ENCODE measurements around the gene ATG4D.

The ATG4D gene

DNA sequence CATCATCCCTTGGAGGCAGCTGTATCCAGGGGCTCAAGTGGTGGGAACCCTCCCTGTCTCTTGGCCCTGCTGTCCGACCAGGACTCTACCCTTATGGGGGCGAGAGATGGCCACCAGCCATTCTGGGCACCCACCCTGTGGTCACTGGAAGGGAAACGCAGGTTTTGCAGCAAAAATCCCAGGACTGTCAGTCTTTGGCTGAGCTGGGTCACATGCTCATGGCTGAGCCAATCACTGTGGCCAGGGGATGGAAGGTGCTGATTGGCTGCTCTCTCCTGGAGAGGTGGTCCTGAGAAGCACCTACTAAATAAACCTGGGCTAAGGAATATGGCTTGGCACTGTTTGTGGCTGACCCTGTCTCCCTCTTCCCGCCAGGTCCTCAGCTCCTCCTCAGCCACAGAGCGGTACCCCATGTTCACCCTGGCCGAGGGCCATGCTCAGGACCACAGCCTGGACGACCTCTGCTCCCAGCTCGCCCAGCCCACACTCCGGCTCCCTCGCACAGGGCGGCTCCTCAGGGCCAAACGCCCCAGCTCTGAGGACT, 8.9 kb downstream of the ATG4D start:
- DNase-seq (ENCODE audit: low read depth, low spot score), result no peak
- no peak overlapping the region for H3K9ac ChIP-seq (ENCODE audit: insufficient read length)
- H3K9me3 ChIP-seq (ENCODE audit: low read depth, low read length), result no peaks in the 10 kb centered on the region
- H3K27ac ChIP-seq, result no peak overlapping the region
- H3K4me3 ChIP-seq, result no peak overlapping the region
- TF ChIP-seq POLR2AphosphoS5 (IDR thresholded peaks at IDR 0.05; ENCODE audit: borderline replicate concordance, low read depth, low read length), result peak; percentile 61
- TF ChIP-seq EZH2 (IDR thresholded peaks at IDR 0.05), result no peak
- TF ChIP-seq FOXP2 (optimal IDR thresholded peaks at IDR 0.05; ENCODE audit: control extremely low read depth, extremely low read length, insufficient read depth), result no peak
- peaks cover 54% of the 10 kb centered on the region for H3K36me3 ChIP-seq (ENCODE audit: insufficient read depth, low read length)

DNA sequence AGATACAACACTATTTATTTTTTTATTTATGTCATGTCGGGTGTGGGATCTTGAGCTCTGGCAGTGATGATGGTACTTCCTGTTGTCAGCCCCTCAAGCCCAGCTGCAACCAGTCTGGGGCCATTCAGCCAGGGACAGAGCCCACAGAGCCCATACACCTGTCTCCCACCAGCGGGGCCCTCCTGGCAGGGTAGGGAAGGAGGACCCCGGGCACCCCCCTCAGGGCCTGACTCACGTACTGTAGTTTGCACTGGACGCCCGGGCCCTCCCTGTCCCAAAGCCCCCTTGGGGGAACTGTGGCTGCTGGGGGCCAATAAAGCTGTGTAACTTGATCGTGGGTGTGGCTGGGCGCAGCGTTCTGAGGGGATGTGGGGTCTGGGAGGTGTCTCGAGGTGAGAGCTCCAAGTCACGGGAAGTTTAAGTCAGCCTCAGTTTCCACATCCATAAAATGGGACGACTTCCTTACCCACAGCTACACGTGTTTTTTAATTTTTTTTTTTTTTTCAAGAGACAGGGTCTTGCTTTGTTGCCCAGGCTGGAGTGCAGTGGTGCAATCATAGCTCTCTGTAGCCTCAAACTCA, 9.5 kb downstream of the ATG4D start:
- peaks cover 60% of the 10 kb centered on the region for H3K36me3 ChIP-seq (ENCODE audit: insufficient read depth, low read length)

DNA sequence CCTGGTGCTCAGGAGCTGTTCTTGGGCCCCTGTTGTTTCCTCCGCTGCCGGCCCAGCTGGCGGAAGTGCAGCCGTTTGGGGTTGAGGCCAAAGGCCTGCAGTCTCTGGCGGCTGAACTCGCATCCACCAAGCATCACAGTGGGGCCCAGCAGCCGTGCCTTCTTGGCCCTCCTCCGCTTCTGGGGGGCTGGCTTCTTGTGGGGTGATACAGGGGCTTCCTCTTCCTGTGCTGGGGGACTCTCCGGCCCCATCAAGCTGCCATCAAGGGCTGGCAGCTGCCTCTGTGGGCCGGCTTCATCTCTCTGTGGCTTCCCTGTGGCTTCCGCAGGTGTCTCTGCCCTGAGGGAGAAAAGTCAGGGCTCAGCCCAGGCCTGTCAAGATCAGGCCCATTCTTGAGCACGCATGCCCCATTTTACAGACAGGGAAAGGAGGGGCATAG, 10.3 kb downstream of the ATG4D start:
- Histone ChIP-seq H3K27ac (peak overlapping the region; percentile 9; the same call in 1 of the 2 replicates), H3K9me3 (ENCODE audit: low read depth, low read length) (no peaks in the 10 kb centered on the region), H3K36me3 (ENCODE audit: insufficient read depth, low read length) (peaks cover 64% of the 10 kb centered on the region), H3K9ac (ENCODE audit: insufficient read length) (no peak overlapping the region), H3K4me3 (no peak overlapping the region)
- TF ChIP-seq FOXP2 (optimal IDR thresholded peaks at IDR 0.05; ENCODE audit: control extremely low read depth, extremely low read length, insufficient read depth), result no peak
- no peak for TF ChIP-seq POLR2AphosphoS5 (IDR thresholded peaks at IDR 0.05; ENCODE audit: borderline replicate concordance, low read depth, low read length)
- no peak for TF ChIP-seq EZH2 (IDR thresholded peaks at IDR 0.05)
- DNase-seq (ENCODE audit: low read depth, low spot score), result no peak

More for the DNA sequence above, 9.5 kb downstream of the ATG4D start:
- Histone ChIP-seq H3K9ac (ENCODE audit: insufficient read length) (no peak overlapping the region), H3K27ac (no peak overlapping the region), H3K4me3 (no peak overlapping the region), H3K9me3 (ENCODE audit: low read depth, low read length) (no peaks in the 10 kb centered on the region)
- no peak for DNase-seq (ENCODE audit: low read depth, low spot score)
- TF ChIP-seq POLR2AphosphoS5 (IDR thresholded peaks at IDR 0.05; ENCODE audit: borderline replicate concordance, low read depth, low read length), result no peak
- TF ChIP-seq EZH2 (IDR thresholded peaks at IDR 0.05), result no peak
- no peak for TF ChIP-seq FOXP2 (optimal IDR thresholded peaks at IDR 0.05; ENCODE audit: control extremely low read depth, extremely low read length, insufficient read depth)

DNA sequence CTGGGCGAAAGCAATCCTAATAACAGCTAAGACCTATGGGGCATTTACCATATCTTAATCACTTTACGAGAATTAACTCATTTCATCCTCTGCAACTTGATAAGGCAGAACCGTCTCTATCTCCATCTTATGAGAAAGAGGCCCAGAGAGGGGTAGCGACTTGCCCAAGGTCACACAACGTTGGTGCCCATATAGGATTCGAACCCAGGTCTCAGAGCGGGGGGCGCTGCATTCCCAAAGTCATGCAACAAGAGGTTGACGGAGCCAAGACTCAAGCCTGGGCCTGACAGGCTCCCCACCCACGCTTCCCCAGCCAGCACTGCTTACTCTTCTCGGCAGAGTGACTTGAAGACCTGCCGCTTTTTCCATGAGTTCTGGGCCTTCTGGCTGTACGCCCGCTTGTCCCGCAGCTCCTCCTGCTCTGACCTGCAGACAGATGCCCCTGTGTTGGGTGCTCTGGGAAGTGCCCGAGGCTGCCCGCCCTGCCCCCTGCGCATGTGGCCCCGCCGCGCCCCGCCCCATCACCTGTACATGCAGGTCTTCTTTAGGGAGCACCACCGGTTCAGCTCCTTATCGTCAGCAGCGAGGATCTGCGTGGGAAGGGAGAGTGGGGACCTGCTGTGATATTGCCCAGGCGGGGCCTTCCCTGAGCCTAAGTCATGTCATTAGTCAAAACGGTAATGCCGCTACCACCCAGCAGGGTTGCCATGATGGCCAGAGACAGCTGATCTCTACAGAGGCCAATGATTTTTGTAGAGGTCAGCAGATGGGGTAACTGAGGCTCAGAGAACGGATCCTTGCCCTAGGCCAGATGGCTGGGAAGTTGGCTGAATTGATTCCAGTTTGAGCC, 11.3 kb downstream of the ATG4D start:
- no peak overlapping the region for H3K4me3 ChIP-seq
- peaks cover 73% of the 10 kb centered on the region for H3K36me3 ChIP-seq (ENCODE audit: insufficient read depth, low read length)
- TF ChIP-seq EZH2 (IDR thresholded peaks at IDR 0.05) (no peak), POLR2AphosphoS5 (IDR thresholded peaks at IDR 0.05; ENCODE audit: borderline replicate concordance, low read depth, low read length) (no peak; the same call in 1 of the 2 replicates), FOXP2 (optimal IDR thresholded peaks at IDR 0.05; ENCODE audit: control extremely low read depth, extremely low read length, insufficient read depth) (no peak)
- DNase-seq (ENCODE audit: low read depth, low spot score), result no peak
- H3K9ac ChIP-seq (ENCODE audit: insufficient read length), result no peak overlapping the region
- H3K9me3 ChIP-seq (ENCODE audit: low read depth, low read length), result no peaks in the 10 kb centered on the region
- H3K27ac ChIP-seq, result no peak overlapping the region

- Histone ChIP-seq H3K36me3 (ENCODE audit: insufficient read depth, low read length) (peaks cover 79% of the 10 kb centered on the region), H3K9me3 (ENCODE audit: low read depth, low read length) (no peaks in the 10 kb centered on the region), H3K4me3 (no peak overlapping the region), H3K9ac (ENCODE audit: insufficient read length) (no peak overlapping the region), H3K27ac (no peak overlapping the region)
- no peak for DNase-seq (ENCODE audit: low read depth, low spot score)
- TF ChIP-seq POLR2AphosphoS5 (IDR thresholded peaks at IDR 0.05; ENCODE audit: borderline replicate concordance, low read depth, low read length) (no peak), EZH2 (IDR thresholded peaks at IDR 0.05) (no peak), FOXP2 (optimal IDR thresholded peaks at IDR 0.05; ENCODE audit: control extremely low read depth, extremely low read length, insufficient read depth) (no peak)
These were observed 11.9 kb downstream of the ATG4D start for GRCh38 chr19:10555610-10555973.

- H3K36me3 ChIP-seq (ENCODE audit: insufficient read depth, low read length), result peaks cover 85% of the 10 kb centered on the region
- TF ChIP-seq EZH2 (IDR thresholded peaks at IDR 0.05), result no peak
- no peak for TF ChIP-seq POLR2AphosphoS5 (IDR thresholded peaks at IDR 0.05; ENCODE audit: borderline replicate concordance, low read depth, low read length)
- H3K27ac ChIP-seq, result no peak overlapping the region
- H3K9me3 ChIP-seq (ENCODE audit: low read depth, low read length), result no peaks in the 10 kb centered on the region
- H3K4me3 ChIP-seq, result no peak overlapping the region
- no peak for DNase-seq (ENCODE audit: low read depth, low spot score)
- no peak overlapping the region for H3K9ac ChIP-seq (ENCODE audit: insufficient read length)
These were observed 14.0 kb downstream of the ATG4D start for GRCh38 chr19:10557603-10558197.

GRCh38 chr19:10560154-10560553, 16.4 kb downstream of the ATG4D start:
- H3K4me3 ChIP-seq, result no peak overlapping the region
- no peaks in the 10 kb centered on the region for H3K9me3 ChIP-seq (ENCODE audit: low read depth, low read length)
- no peak overlapping the region for H3K9ac ChIP-seq (ENCODE audit: insufficient read length)
- no peak for DNase-seq (ENCODE audit: low read depth, low spot score)
- TF ChIP-seq EZH2 (IDR thresholded peaks at IDR 0.05) (no peak), FOXP2 (optimal IDR thresholded peaks at IDR 0.05; ENCODE audit: control extremely low read depth, extremely low read length, insufficient read depth) (no peak), POLR2AphosphoS5 (IDR thresholded peaks at IDR 0.05; ENCODE audit: borderline replicate concordance, low read depth, low read length) (no peak)
- H3K36me3 ChIP-seq (ENCODE audit: insufficient read depth, low read length), result peaks cover 65% of the 10 kb centered on the region
- no peak overlapping the region for H3K27ac ChIP-seq

- H3K9ac ChIP-seq (ENCODE audit: insufficient read length), result no peak overlapping the region
- H3K36me3 ChIP-seq (ENCODE audit: insufficient read depth, low read length), result peaks cover 47% of the 10 kb centered on the region
- no peak overlapping the region for H3K4me3 ChIP-seq
- H3K9me3 ChIP-seq (ENCODE audit: low read depth, low read length), result no peaks in the 10 kb centered on the region
- H3K27ac ChIP-seq, result no peak overlapping the region
- DNase-seq (ENCODE audit: low read depth, low spot score), result no peak
- TF ChIP-seq FOXP2 (optimal IDR thresholded peaks at IDR 0.05; ENCODE audit: control extremely low read depth, extremely low read length, insufficient read depth) (no peak), EZH2 (IDR thresholded peaks at IDR 0.05) (no peak), POLR2AphosphoS5 (IDR thresholded peaks at IDR 0.05; ENCODE audit: borderline replicate concordance, low read depth, low read length) (no peak)
These were observed 18.9 kb downstream of the ATG4D start for GRCh38 chr19:10562609-10563008.
